HCT116 (cell line): ENCODE results near the gene TP53TG5. TPM values are rescaled to one million over a fixed set of nuclear protein-coding genes. Genes with fewer than 3 reads are reported as not detected.

Experiments
- ATAC-seq: fragments of 200-7000 bp; cut with Tn5 transposase; 2 replicates; pipeline ENCODE4 v1.9.1; 2020; ENCODE audit warnings: mild to moderate bottlenecking, moderate library complexity
- BruUV-seq: library from RNA; stranded (reverse); fragments of 400-500 nt; replicated peaks from 2 replicates; lab custom pipeline; 2021; lab: Mats Ljungman, UMichigan
- CTCF ChIA-PET: fragments of 300-600 bp; sonication (Branson Sonifier 250); formaldehyde crosslinking; loops from one replicate; lab custom pipeline; 2021; ENCODE audit warnings: antibody characterized with exemption; lab: Charles Lee
- POLR2A ChIA-PET: fragments of 300-600, 350-600 bp; sonication (Branson Sonifier 250); formaldehyde crosslinking; loops from one replicate; lab custom pipeline; 2021; ENCODE audit warnings: antibody characterized with exemption; lab: Charles Lee
- RAD21 ChIA-PET, 2 experiments: fragments of 300-600 bp; sonication (Branson Sonifier 250); formaldehyde crosslinking; loops; one replicate each; lab custom pipeline; 2023; ENCODE audit warnings: low total read pairs in 2 of 2; ENCODE audit not compliant: uncharacterized antibody in 2 of 2, unreplicated experiment in 2 of 2, low non-redundant PET in 1 of 2; lab: Charles Lee
- DNase-seq: peaks from one replicate; pipeline ENCODE4 v3.0.0-alpha.2; 2010; ENCODE audit warnings: low read depth, low spot score
- H2AFZ ChIP-seq: fragments of 200-600 bp; shearing (Covaris generic), sonication (generic); 2 replicates; pipeline ENCODE4 v1.6.1; 2017; ENCODE audit warnings: low read depth, mixed run types, mixed read lengths, antibody characterized with exemption, low read length; ENCODE audit not compliant: poor library complexity, severe bottlenecking
- H3K27ac ChIP-seq: 2 replicates; pipeline ENCODE4 v1.5.1; 2012; ENCODE audit warnings: low read depth, low read length
- H3K27me3 ChIP-seq: fragments of 200-600 bp; sonication (generic); 2 replicates; pipeline ENCODE4 v1.6.1; 2016; ENCODE audit warnings: mixed run types, low read length, mixed read lengths; ENCODE audit not compliant: insufficient read depth
- H3K36me3 ChIP-seq, 2 experiments: fragments of 200-500 bp in 1 of 2; fragments of 200-600 bp in 1 of 2; sonication (Bioruptor generic) in 1 of 2; sonication (generic) in 1 of 2; 2 replicates each; pipeline versions ENCODE4 v1.5.1 to v1.6.1; 2014 to 2016; ENCODE audit warnings: low read length in 2 of 2, inconsistent platforms in 1 of 2, mixed read lengths in 1 of 2, mixed run types in 1 of 2; ENCODE audit not compliant: insufficient read depth in 2 of 2, control insufficient read depth in 1 of 2
- H3K4me1 ChIP-seq, 2 experiments: fragments of 200-600 bp in 1 of 2; sonication (generic) in 1 of 2; 2 replicates each; pipeline versions ENCODE4 v1.5.1 to v1.6.1; 2012 to 2017; ENCODE audit warnings: low read length in 2 of 2, inconsistent platforms in 1 of 2, mild to moderate bottlenecking in 1 of 2, mixed read lengths in 1 of 2, mixed run types in 1 of 2, moderate library complexity in 1 of 2; ENCODE audit not compliant: insufficient read depth in 2 of 2, control insufficient read depth in 1 of 2
- H3K4me2 ChIP-seq: fragments of 200-600 bp; sonication (generic); 2 replicates; pipeline ENCODE4 v1.6.1; 2017; ENCODE audit warnings: mixed run types, low read length, mixed read lengths
- H3K4me3 ChIP-seq, 2 experiments: fragments of 200-600 bp in 1 of 2; sonication (generic) in 1 of 2; replicated peaks in 1 of 2; 2 replicates each; pipeline ENCODE4 v1.5.1; 2011 to 2016; ENCODE audit warnings: low read length in 2 of 2, control low read depth in 1 of 2, low read depth in 1 of 2, mild to moderate bottlenecking in 1 of 2, mixed read lengths in 1 of 2, mixed run types in 1 of 2
- H3K79me2 ChIP-seq: fragments of 200-600 bp; sonication (generic); 2 replicates; pipeline ENCODE4 v1.6.1; 2017; ENCODE audit warnings: mild to moderate bottlenecking, mixed run types, low read length, moderate library complexity, mixed read lengths; ENCODE audit not compliant: insufficient read depth
- H3K9ac ChIP-seq: fragments of 200-600 bp; sonication (generic); 2 replicates; pipeline ENCODE4 v1.6.1; 2016; ENCODE audit warnings: low read length, mixed read lengths
- H3K9me2 ChIP-seq: fragments of 200-600 bp; sonication (generic), shearing (Covaris generic); 2 replicates; pipeline ENCODE4 v1.6.1; 2017; ENCODE audit warnings: mixed run types, mild to moderate bottlenecking, moderate library complexity; ENCODE audit not compliant: insufficient read depth
- H3K9me3 ChIP-seq, 2 experiments: fragments of 200-500 bp in 1 of 2; fragments of 200-600 bp in 1 of 2; sonication (Bioruptor generic) in 1 of 2; sonication (generic) in 1 of 2; 2 replicates each; pipeline ENCODE4 v1.6.1; 2014 to 2017; ENCODE audit warnings: low read length in 2 of 2, mixed read lengths in 2 of 2, inconsistent platforms in 1 of 2, low read depth in 1 of 2, mild to moderate bottlenecking in 1 of 2, mixed run types in 1 of 2, moderate library complexity in 1 of 2; ENCODE audit not compliant: control insufficient read depth in 1 of 2, insufficient read depth in 1 of 2
- H4K20me1 ChIP-seq: fragments of 200-600 bp; sonication (generic), shearing (Covaris generic); 2 replicates; pipeline ENCODE4 v1.6.1; 2017; ENCODE audit warnings: mixed run types, mild to moderate bottlenecking, moderate library complexity; ENCODE audit not compliant: insufficient read depth
- ATF3 ChIP-seq: IDR thresholded peaks from 2 replicates; pipeline ENCODE4 v1.6.1; 2012
- CEBPB ChIP-seq: IDR thresholded peaks from 2 replicates; pipeline ENCODE4 v1.6.1; 2012; ENCODE audit warnings: low read depth
- EGR1 ChIP-seq: IDR thresholded peaks from 2 replicates; pipeline ENCODE4 v1.6.1; 2012; ENCODE audit warnings: low read depth
- ELF1 ChIP-seq: IDR thresholded peaks from 2 replicates; pipeline ENCODE4 v1.6.1; 2012; ENCODE audit warnings: low read depth, borderline replicate concordance
- EZH2 ChIP-seq: fragments of 200-600 bp; sonication (generic); IDR thresholded peaks from 2 replicates; pipeline ENCODE4 v1.6.1; 2017; ENCODE audit warnings: antibody characterized with exemption, mixed run types
- JUND ChIP-seq: IDR thresholded peaks from 2 replicates; pipeline ENCODE4 v1.6.1; 2012
- POLR2A ChIP-seq: IDR thresholded peaks from 2 replicates; pipeline ENCODE4 v1.7.0; 2011; ENCODE audit warnings: borderline replicate concordance; ENCODE audit not compliant: insufficient read depth, insufficient read length; ENCODE audit errors: extremely low read depth
- RAD21 ChIP-seq: IDR thresholded peaks from 2 replicates; pipeline ENCODE4 v1.6.1; 2012; ENCODE audit warnings: low read depth, mild to moderate bottlenecking
- SP1 ChIP-seq: IDR thresholded peaks from 2 replicates; pipeline ENCODE4 v1.6.1; 2012; ENCODE audit warnings: low read depth
- SRF ChIP-seq: IDR thresholded peaks from 2 replicates; pipeline ENCODE4 v1.6.1; 2012; ENCODE audit warnings: low read depth
- TCF7L2 ChIP-seq: IDR thresholded peaks from 2 replicates; pipeline ENCODE4 v1.7.0; 2011; ENCODE audit warnings: borderline replicate concordance, inconsistent platforms; ENCODE audit not compliant: insufficient read depth, insufficient read length; ENCODE audit errors: extremely low read depth
- ZFX ChIP-seq: fragments of 450-650 bp; IDR thresholded peaks from 2 replicates; pipeline ENCODE4 v1.6.1; 2017
- ZNF274 ChIP-seq: fragments of 200-500 bp; sonication (Bioruptor generic); IDR thresholded peaks from 2 replicates; pipeline ENCODE4 v1.6.1; 2014; ENCODE audit warnings: mild to moderate bottlenecking, low read depth, low read length, inconsistent platforms
- intact Hi-C: fragments of 100-400 bp; cut with micrococcal nuclease; formaldehyde crosslinking; loops from 2 replicates; pipeline ENCODE4 v1.10.0; 2022
- total RNA-seq: library from RNA; stranded (reverse); gene quantifications from one replicate; pipeline ENCODE4 v1.2.1, GENCODE V29; 2021; ENCODE audit not compliant: unreplicated experiment
- TF ChIP-seq, protein P1 (sequence below): IDR thresholded peaks from 2 replicates; pipeline ENCODE4 v1.6.1; 2012; ENCODE audit warnings: low read depth
- TF ChIP-seq, protein P2 (sequence below): IDR thresholded peaks from 2 replicates; pipeline ENCODE4 v1.6.1; 2012

The TP53TG5 gene
- total RNA-seq, 1 experiment from 2014 or later = 0.76 TPM

GRCh38 chr20:45413479-45413878 is 35.4 kb upstream of the TP53TG5 start:
- BruUV-seq = no TSS peak
- no peak for ATAC-seq
- DNase-seq = no peak

More at GRCh38 chr20:45413479-45413878, 35.4 kb upstream of the TP53TG5 start:
- Histone ChIP-seq H3K36me3 (peaks cover 8 to 17% of the 10 kb centered on the region in 2 experiments; a peak in 3 of 4 replicates), H3K9ac (no peak overlapping the region), H3K9me3 (no peaks in the 10 kb centered on the region), H3K27ac (no peak overlapping the region), H2AFZ (no peak overlapping the region), H3K4me2 (no peak overlapping the region), H3K27me3 (no peaks in the 10 kb centered on the region), H3K9me2 (no peaks in the 10 kb centered on the region), H4K20me1 (no peaks in the 10 kb centered on the region), H3K79me2 (peaks cover 25% of the 10 kb centered on the region), H3K4me1 (peaks cover 4 to 14% of the 10 kb centered on the region in 2 experiments; a peak in 3 of 4 replicates), H3K4me3 (no peak overlapping the region)
- no peak for TF ChIP-seq ATF3
- TF ChIP-seq EGR1 = no peak
- TF ChIP-seq CEBPB = no peak
- TF ChIP-seq JUND = no peak
- TF ChIP-seq ELF1 = no peak
- no peak for TF ChIP-seq EZH2
- TF ChIP-seq SP1 = no peak
- TF ChIP-seq, protein P1, sequence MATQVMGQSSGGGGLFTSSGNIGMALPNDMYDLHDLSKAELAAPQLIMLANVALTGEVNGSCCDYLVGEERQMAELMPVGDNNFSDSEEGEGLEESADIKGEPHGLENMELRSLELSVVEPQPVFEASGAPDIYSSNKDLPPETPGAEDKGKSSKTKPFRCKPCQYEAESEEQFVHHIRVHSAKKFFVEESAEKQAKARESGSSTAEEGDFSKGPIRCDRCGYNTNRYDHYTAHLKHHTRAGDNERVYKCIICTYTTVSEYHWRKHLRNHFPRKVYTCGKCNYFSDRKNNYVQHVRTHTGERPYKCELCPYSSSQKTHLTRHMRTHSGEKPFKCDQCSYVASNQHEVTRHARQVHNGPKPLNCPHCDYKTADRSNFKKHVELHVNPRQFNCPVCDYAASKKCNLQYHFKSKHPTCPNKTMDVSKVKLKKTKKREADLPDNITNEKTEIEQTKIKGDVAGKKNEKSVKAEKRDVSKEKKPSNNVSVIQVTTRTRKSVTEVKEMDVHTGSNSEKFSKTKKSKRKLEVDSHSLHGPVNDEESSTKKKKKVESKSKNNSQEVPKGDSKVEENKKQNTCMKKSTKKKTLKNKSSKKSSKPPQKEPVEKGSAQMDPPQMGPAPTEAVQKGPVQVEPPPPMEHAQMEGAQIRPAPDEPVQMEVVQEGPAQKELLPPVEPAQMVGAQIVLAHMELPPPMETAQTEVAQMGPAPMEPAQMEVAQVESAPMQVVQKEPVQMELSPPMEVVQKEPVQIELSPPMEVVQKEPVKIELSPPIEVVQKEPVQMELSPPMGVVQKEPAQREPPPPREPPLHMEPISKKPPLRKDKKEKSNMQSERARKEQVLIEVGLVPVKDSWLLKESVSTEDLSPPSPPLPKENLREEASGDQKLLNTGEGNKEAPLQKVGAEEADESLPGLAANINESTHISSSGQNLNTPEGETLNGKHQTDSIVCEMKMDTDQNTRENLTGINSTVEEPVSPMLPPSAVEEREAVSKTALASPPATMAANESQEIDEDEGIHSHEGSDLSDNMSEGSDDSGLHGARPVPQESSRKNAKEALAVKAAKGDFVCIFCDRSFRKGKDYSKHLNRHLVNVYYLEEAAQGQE = no peak
- no peak for TF ChIP-seq RAD21
- no peak for TF ChIP-seq ZNF274
- TF ChIP-seq POLR2A = no peak
- no peak for TF ChIP-seq SRF
- TF ChIP-seq, protein P2, sequence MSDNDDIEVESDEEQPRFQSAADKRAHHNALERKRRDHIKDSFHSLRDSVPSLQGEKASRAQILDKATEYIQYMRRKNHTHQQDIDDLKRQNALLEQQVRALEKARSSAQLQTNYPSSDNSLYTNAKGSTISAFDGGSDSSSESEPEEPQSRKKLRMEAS = no peak
- no peak for TF ChIP-seq TCF7L2
- TF ChIP-seq ZFX = no peak
- ChIA-PET POLR2A (no interaction called here), CTCF (no interaction called here), RAD21 (no interaction called here)
- intact Hi-C loops = no loop called here
